ENCODE data around the gene WDR64. TPM values are rescaled to one million over a fixed set of nuclear protein-coding genes. Genes with fewer than 3 reads are reported as not detected.
A peak's percentile ranks its signal among the peaks of the same experiment; 100 is the strongest.

WDR64 gene
- total and polyA plus RNA-seq, 4 donors = 0.11 to 0.32 (median 0.11) TPM; not detected in 1

- Histone ChIP-seq H3K9me3 (ENCODE audit: control insufficient read depth, insufficient read depth, low read length) (no peaks in the 10 kb centered on the region), H3K27me3 (ENCODE audit: control insufficient read depth, insufficient read depth, low read length) (no peaks in the 10 kb centered on the region), H3K4me1 (ENCODE audit: control insufficient read depth, insufficient read depth, low read length) (no peaks in the 10 kb centered on the region), H3K27ac (ENCODE audit: low read depth, low read length) (no peak overlapping the region), H3K36me3 (ENCODE audit: control insufficient read depth, insufficient read depth, low read length) (no peaks in the 10 kb centered on the region), H3K4me3 (ENCODE audit: low read depth, low read length) (no peak overlapping the region)
- DNase-seq (ENCODE audit: low read depth in 4 of 6, low spot score in 6 of 6) = no peak
- WGBS (ENCODE audit: insufficient coverage) = 97% methylated on average over 4 of the region's 6 CpGs
Observed at GRCh38 chr1:241747992-241748391, 95.9 kb downstream of the WDR64 start.

- DNase-seq (ENCODE audit: low read depth in 4 of 6, low spot score in 6 of 6) = peak in 3 of 6 donors; percentile 4 to 37 (median 21)
- no peaks in the 10 kb centered on the region for H3K4me1 ChIP-seq (ENCODE audit: control insufficient read depth, insufficient read depth, low read length)
- H3K4me3 ChIP-seq (ENCODE audit: low read depth, low read length) = no peak overlapping the region
- WGBS (ENCODE audit: insufficient coverage) = 81% methylated on average over 10 of the region's 20 CpGs
- H3K36me3 ChIP-seq (ENCODE audit: control insufficient read depth, insufficient read depth, low read length) = no peaks in the 10 kb centered on the region
- H3K27ac ChIP-seq (ENCODE audit: low read depth, low read length) = no peak overlapping the region
- no peaks in the 10 kb centered on the region for H3K27me3 ChIP-seq (ENCODE audit: control insufficient read depth, insufficient read depth, low read length)
- no peaks in the 10 kb centered on the region for H3K9me3 ChIP-seq (ENCODE audit: control insufficient read depth, insufficient read depth, low read length)
Observed at GRCh38 chr1:241749041-241749944, 97.2 kb downstream of the WDR64 start.

- peak in 1 of 6 donors; percentile 14 for DNase-seq (ENCODE audit: low read depth in 4 of 6, low spot score in 6 of 6)
- H3K27ac ChIP-seq (ENCODE audit: low read depth, low read length) = no peak overlapping the region
- H3K27me3 ChIP-seq (ENCODE audit: control insufficient read depth, insufficient read depth, low read length) = no peaks in the 10 kb centered on the region
- no peaks in the 10 kb centered on the region for H3K4me1 ChIP-seq (ENCODE audit: control insufficient read depth, insufficient read depth, low read length)
- 93% methylated on average over 2 of the region's 6 CpGs for WGBS (ENCODE audit: insufficient coverage)
- no peak overlapping the region for H3K4me3 ChIP-seq (ENCODE audit: low read depth, low read length)
- H3K36me3 ChIP-seq (ENCODE audit: control insufficient read depth, insufficient read depth, low read length) = no peaks in the 10 kb centered on the region
- H3K9me3 ChIP-seq (ENCODE audit: control insufficient read depth, insufficient read depth, low read length) = no peaks in the 10 kb centered on the region
Observed at GRCh38 chr1:241749945-241750695, 98.0 kb downstream of the WDR64 start.

- Histone ChIP-seq H3K36me3 (ENCODE audit: control insufficient read depth, insufficient read depth, low read length) (no peaks in the 10 kb centered on the region), H3K4me3 (ENCODE audit: low read depth, low read length) (no peak overlapping the region), H3K4me1 (ENCODE audit: control insufficient read depth, insufficient read depth, low read length) (no peaks in the 10 kb centered on the region), H3K27me3 (ENCODE audit: control insufficient read depth, insufficient read depth, low read length) (no peaks in the 10 kb centered on the region), H3K27ac (ENCODE audit: low read depth, low read length) (no peak overlapping the region), H3K9me3 (ENCODE audit: control insufficient read depth, insufficient read depth, low read length) (no peaks in the 10 kb centered on the region)
- 100% methylated on average over 1 of the region's 5 CpGs for WGBS (ENCODE audit: insufficient coverage)
- no peak for DNase-seq (ENCODE audit: low read depth in 4 of 6, low spot score in 6 of 6)
Observed at GRCh38 chr1:241751524-241751923, 99.4 kb downstream of the WDR64 start.

- Histone ChIP-seq H3K4me1 (ENCODE audit: control insufficient read depth, insufficient read depth, low read length) (no peaks in the 10 kb centered on the region), H3K36me3 (ENCODE audit: control insufficient read depth, insufficient read depth, low read length) (no peaks in the 10 kb centered on the region), H3K27me3 (ENCODE audit: control insufficient read depth, insufficient read depth, low read length) (no peaks in the 10 kb centered on the region), H3K9me3 (ENCODE audit: control insufficient read depth, insufficient read depth, low read length) (no peaks in the 10 kb centered on the region), H3K27ac (ENCODE audit: low read depth, low read length) (no peak overlapping the region), H3K4me3 (ENCODE audit: low read depth, low read length) (no peak overlapping the region)
- no CpG with 5 or more reads among the region's 3 CpGs for WGBS (ENCODE audit: insufficient coverage)
- DNase-seq (ENCODE audit: low read depth in 4 of 6, low spot score in 6 of 6) = no peak
Observed at GRCh38 chr1:241762713-241763339, 110.7 kb downstream of the WDR64 start.

- H3K36me3 ChIP-seq (ENCODE audit: control insufficient read depth, insufficient read depth, low read length) = no peaks in the 10 kb centered on the region
- 80% methylated on average over 1 of the region's 4 CpGs for WGBS (ENCODE audit: insufficient coverage)
- DNase-seq (ENCODE audit: low read depth in 4 of 6, low spot score in 6 of 6) = no peak
- no peak overlapping the region for H3K4me3 ChIP-seq (ENCODE audit: low read depth, low read length)
- H3K27ac ChIP-seq (ENCODE audit: low read depth, low read length) = no peak overlapping the region
- H3K27me3 ChIP-seq (ENCODE audit: control insufficient read depth, insufficient read depth, low read length) = no peaks in the 10 kb centered on the region
- no peaks in the 10 kb centered on the region for H3K9me3 ChIP-seq (ENCODE audit: control insufficient read depth, insufficient read depth, low read length)
- H3K4me1 ChIP-seq (ENCODE audit: control insufficient read depth, insufficient read depth, low read length) = no peaks in the 10 kb centered on the region
Observed at GRCh38 chr1:241765390-241765789, 113.3 kb downstream of the WDR64 start.

- H3K27ac ChIP-seq (ENCODE audit: low read depth, low read length) = no peak overlapping the region
- 100% methylated on average over 1 of the region's 2 CpGs for WGBS (ENCODE audit: insufficient coverage)
- H3K27me3 ChIP-seq (ENCODE audit: control insufficient read depth, insufficient read depth, low read length) = no peaks in the 10 kb centered on the region
- H3K36me3 ChIP-seq (ENCODE audit: control insufficient read depth, insufficient read depth, low read length) = no peaks in the 10 kb centered on the region
- no peaks in the 10 kb centered on the region for H3K9me3 ChIP-seq (ENCODE audit: control insufficient read depth, insufficient read depth, low read length)
- no peaks in the 10 kb centered on the region for H3K4me1 ChIP-seq (ENCODE audit: control insufficient read depth, insufficient read depth, low read length)
- DNase-seq (ENCODE audit: low read depth in 4 of 6, low spot score in 6 of 6) = no peak
- no peak overlapping the region for H3K4me3 ChIP-seq (ENCODE audit: low read depth, low read length)
Observed at GRCh38 chr1:241767737-241768136, 115.7 kb downstream of the WDR64 start.

- H3K27ac ChIP-seq (ENCODE audit: low read depth, low read length) = no peak overlapping the region
- no peaks in the 10 kb centered on the region for H3K36me3 ChIP-seq (ENCODE audit: control insufficient read depth, insufficient read depth, low read length)
- H3K9me3 ChIP-seq (ENCODE audit: control insufficient read depth, insufficient read depth, low read length) = no peaks in the 10 kb centered on the region
- DNase-seq (ENCODE audit: low read depth in 4 of 6, low spot score in 6 of 6) = no peak
- no CpG with 5 or more reads among the region's 1 CpG for WGBS (ENCODE audit: insufficient coverage)
- H3K4me1 ChIP-seq (ENCODE audit: control insufficient read depth, insufficient read depth, low read length) = no peaks in the 10 kb centered on the region
- no peaks in the 10 kb centered on the region for H3K27me3 ChIP-seq (ENCODE audit: control insufficient read depth, insufficient read depth, low read length)
- no peak overlapping the region for H3K4me3 ChIP-seq (ENCODE audit: low read depth, low read length)
Observed at GRCh38 chr1:241770115-241770514, 118.0 kb downstream of the WDR64 start.

- no peaks in the 10 kb centered on the region for H3K27me3 ChIP-seq (ENCODE audit: control insufficient read depth, insufficient read depth, low read length)
- DNase-seq (ENCODE audit: low read depth in 4 of 6, low spot score in 6 of 6) = no peak
- WGBS (ENCODE audit: insufficient coverage) = no CpG with 5 or more reads among the region's 2 CpGs
- H3K36me3 ChIP-seq (ENCODE audit: control insufficient read depth, insufficient read depth, low read length) = no peaks in the 10 kb centered on the region
- H3K27ac ChIP-seq (ENCODE audit: low read depth, low read length) = no peak overlapping the region
- no peaks in the 10 kb centered on the region for H3K4me1 ChIP-seq (ENCODE audit: control insufficient read depth, insufficient read depth, low read length)
- H3K9me3 ChIP-seq (ENCODE audit: control insufficient read depth, insufficient read depth, low read length) = no peaks in the 10 kb centered on the region
- H3K4me3 ChIP-seq (ENCODE audit: low read depth, low read length) = no peak overlapping the region
Observed at GRCh38 chr1:241771117-241771516, 119.0 kb downstream of the WDR64 start.

Data from spinal cord (tissue), 10 donors.